K562 (cell line): ENCODE measurements around the gene RHBDF2. TPM values are rescaled to one million over a fixed set of nuclear protein-coding genes. Genes with fewer than 3 reads are reported as not detected.

ENCODE experiments used
- BCOR ChIP-seq: fragments of 450-650 bp; IDR thresholded peaks from 2 replicates; pipeline ENCODE4 v1.6.1; 2016
- CBFA2T2 ChIP-seq: fragments of 450-650 bp; conservative IDR thresholded peaks from 2 replicates; pipeline ENCODE4 v1.6.1; 2017; ENCODE audit warnings: mild to moderate bottlenecking
- DMBX1 ChIP-seq: fragments of 250-450 bp; sonication (Bioruptor Pico); IDR thresholded peaks from 2 replicates; pipeline ENCODE4 v1.8.0; 2022; ENCODE audit warnings: inconsistent platforms, mild to moderate bottlenecking, moderate library complexity, borderline replicate concordance
- MAFK ChIP-seq: IDR thresholded peaks from 2 replicates; pipeline ENCODE4 v1.6.1; 2011; ENCODE audit warnings: low read length, improper control_type of control experiment
- MTA3 ChIP-seq: fragments of 450-650 bp; formaldehyde crosslinking; IDR thresholded peaks from 2 replicates; pipeline ENCODE4 v1.6.1; 2017; ENCODE audit warnings: mild to moderate bottlenecking, borderline replicate concordance
- MYNN ChIP-seq, 2 experiments: sonication (generic); formaldehyde crosslinking in 1 of 2; IDR thresholded peaks; 2 replicates each; pipeline versions ENCODE4 v1.5.0 to v1.6.1; 2016 to 2020; ENCODE audit warnings: antibody characterized with exemption in 1 of 2, missing genetic modification reagents in 1 of 2
- RBFOX2 ChIP-seq: fragments of 200-400 bp; formaldehyde crosslinking; IDR thresholded peaks from 2 replicates; pipeline ENCODE4 v1.6.1; 2017; ENCODE audit warnings: low read depth, mild to moderate bottlenecking, low read length, moderate library complexity
- TAL1 ChIP-seq: fragments of 450-650 bp; IDR thresholded peaks from 2 replicates; pipeline ENCODE4 v1.6.1; 2016; ENCODE audit warnings: mild to moderate bottlenecking
- YY1 ChIP-seq, 3 experiments: IDR thresholded peaks; 2 replicates each; pipeline ENCODE4 v1.6.1; 2011; ENCODE audit warnings: low read length in 2 of 3, mild to moderate bottlenecking in 2 of 3, moderate library complexity in 2 of 3, borderline replicate concordance in 1 of 3, control low read depth in 1 of 3, low read depth in 1 of 3; ENCODE audit not compliant: insufficient read depth in 3 of 3, insufficient replicate concordance in 2 of 3, control insufficient read depth in 1 of 3, insufficient read length in 1 of 3; ENCODE audit errors: extremely low read depth in 1 of 3
- ZNF398 ChIP-seq: fragments of 250-450 bp; sonication (Bioruptor Pico); IDR thresholded peaks from 2 replicates; pipeline ENCODE4 v1.8.0; 2021; ENCODE audit warnings: moderate library complexity, mild to moderate bottlenecking, inconsistent platforms
- ZNF584 ChIP-seq: fragments of 200-800 bp; sonication (Bioruptor generic); IDR thresholded peaks from 2 replicates; pipeline ENCODE4 v1.6.1; 2016; ENCODE audit warnings: low read depth, mild to moderate bottlenecking, missing genetic modification characterization, missing compliant biosample characterization
- ZNF76 ChIP-seq: fragments of 250-450 bp; sonication (Bioruptor Pico); IDR thresholded peaks from 2 replicates; pipeline ENCODE4 v1.4.0; 2020; ENCODE audit warnings: mild to moderate bottlenecking, moderate library complexity, borderline replicate concordance
- polyA plus RNA-seq, 8 experiments: library from polyadenylated mRNA; depleted of rRNA in 4 of 8; stranded (reverse) in 5 of 8; unstranded in 3 of 8; fragments of >200 nt; fragmentation: Nextera tagmentation in 2 of 8; fragmentation: Illumina TruSeq in 1 of 8; extraction: Ambion mirVana in 2 of 8; extraction: Trizol in 1 of 8; gene quantifications; 2 replicates each; pipeline versions ENCODE4 v1.2.1 to v1.2.3, GENCODE V29; 2011 to 2014; ENCODE audit warnings: inconsistent platforms in 1 of 8, missing spikeins in 1 of 8
- total RNA-seq, 7 experiments: library from RNA; depleted of rRNA in 6 of 7; stranded (reverse); fragments of >200 nt in 6 of 7; fragmentation: Illumina TruSeq in 2 of 7; extraction: Trizol in 2 of 7; gene quantifications; 2 replicates each; pipeline versions ENCODE4 v1.2.1 to v1.2.3, GENCODE V29; 2011 to 2021; ENCODE audit warnings: low replicate concordance in 1 of 7
- TF ChIP-seq, protein P1 (sequence below): fragments of 200-600 bp; sonication (generic); IDR thresholded peaks from one replicate; pipeline ENCODE4 v1.6.1; 2012; ENCODE audit warnings: mild to moderate bottlenecking, low read depth, low read length, inconsistent platforms

RHBDF2 gene
- total and polyA plus RNA-seq, 9 of the 15 experiments (the other 6 are each of a cell fraction or from before 2014, with no cell fraction given): 0.04 to 2.8 (median 1.1) TPM

GRCh38 chr17:76440751-76441362, 60.4 kb downstream of the RHBDF2 start (continued):
- TF ChIP-seq, protein P1, sequence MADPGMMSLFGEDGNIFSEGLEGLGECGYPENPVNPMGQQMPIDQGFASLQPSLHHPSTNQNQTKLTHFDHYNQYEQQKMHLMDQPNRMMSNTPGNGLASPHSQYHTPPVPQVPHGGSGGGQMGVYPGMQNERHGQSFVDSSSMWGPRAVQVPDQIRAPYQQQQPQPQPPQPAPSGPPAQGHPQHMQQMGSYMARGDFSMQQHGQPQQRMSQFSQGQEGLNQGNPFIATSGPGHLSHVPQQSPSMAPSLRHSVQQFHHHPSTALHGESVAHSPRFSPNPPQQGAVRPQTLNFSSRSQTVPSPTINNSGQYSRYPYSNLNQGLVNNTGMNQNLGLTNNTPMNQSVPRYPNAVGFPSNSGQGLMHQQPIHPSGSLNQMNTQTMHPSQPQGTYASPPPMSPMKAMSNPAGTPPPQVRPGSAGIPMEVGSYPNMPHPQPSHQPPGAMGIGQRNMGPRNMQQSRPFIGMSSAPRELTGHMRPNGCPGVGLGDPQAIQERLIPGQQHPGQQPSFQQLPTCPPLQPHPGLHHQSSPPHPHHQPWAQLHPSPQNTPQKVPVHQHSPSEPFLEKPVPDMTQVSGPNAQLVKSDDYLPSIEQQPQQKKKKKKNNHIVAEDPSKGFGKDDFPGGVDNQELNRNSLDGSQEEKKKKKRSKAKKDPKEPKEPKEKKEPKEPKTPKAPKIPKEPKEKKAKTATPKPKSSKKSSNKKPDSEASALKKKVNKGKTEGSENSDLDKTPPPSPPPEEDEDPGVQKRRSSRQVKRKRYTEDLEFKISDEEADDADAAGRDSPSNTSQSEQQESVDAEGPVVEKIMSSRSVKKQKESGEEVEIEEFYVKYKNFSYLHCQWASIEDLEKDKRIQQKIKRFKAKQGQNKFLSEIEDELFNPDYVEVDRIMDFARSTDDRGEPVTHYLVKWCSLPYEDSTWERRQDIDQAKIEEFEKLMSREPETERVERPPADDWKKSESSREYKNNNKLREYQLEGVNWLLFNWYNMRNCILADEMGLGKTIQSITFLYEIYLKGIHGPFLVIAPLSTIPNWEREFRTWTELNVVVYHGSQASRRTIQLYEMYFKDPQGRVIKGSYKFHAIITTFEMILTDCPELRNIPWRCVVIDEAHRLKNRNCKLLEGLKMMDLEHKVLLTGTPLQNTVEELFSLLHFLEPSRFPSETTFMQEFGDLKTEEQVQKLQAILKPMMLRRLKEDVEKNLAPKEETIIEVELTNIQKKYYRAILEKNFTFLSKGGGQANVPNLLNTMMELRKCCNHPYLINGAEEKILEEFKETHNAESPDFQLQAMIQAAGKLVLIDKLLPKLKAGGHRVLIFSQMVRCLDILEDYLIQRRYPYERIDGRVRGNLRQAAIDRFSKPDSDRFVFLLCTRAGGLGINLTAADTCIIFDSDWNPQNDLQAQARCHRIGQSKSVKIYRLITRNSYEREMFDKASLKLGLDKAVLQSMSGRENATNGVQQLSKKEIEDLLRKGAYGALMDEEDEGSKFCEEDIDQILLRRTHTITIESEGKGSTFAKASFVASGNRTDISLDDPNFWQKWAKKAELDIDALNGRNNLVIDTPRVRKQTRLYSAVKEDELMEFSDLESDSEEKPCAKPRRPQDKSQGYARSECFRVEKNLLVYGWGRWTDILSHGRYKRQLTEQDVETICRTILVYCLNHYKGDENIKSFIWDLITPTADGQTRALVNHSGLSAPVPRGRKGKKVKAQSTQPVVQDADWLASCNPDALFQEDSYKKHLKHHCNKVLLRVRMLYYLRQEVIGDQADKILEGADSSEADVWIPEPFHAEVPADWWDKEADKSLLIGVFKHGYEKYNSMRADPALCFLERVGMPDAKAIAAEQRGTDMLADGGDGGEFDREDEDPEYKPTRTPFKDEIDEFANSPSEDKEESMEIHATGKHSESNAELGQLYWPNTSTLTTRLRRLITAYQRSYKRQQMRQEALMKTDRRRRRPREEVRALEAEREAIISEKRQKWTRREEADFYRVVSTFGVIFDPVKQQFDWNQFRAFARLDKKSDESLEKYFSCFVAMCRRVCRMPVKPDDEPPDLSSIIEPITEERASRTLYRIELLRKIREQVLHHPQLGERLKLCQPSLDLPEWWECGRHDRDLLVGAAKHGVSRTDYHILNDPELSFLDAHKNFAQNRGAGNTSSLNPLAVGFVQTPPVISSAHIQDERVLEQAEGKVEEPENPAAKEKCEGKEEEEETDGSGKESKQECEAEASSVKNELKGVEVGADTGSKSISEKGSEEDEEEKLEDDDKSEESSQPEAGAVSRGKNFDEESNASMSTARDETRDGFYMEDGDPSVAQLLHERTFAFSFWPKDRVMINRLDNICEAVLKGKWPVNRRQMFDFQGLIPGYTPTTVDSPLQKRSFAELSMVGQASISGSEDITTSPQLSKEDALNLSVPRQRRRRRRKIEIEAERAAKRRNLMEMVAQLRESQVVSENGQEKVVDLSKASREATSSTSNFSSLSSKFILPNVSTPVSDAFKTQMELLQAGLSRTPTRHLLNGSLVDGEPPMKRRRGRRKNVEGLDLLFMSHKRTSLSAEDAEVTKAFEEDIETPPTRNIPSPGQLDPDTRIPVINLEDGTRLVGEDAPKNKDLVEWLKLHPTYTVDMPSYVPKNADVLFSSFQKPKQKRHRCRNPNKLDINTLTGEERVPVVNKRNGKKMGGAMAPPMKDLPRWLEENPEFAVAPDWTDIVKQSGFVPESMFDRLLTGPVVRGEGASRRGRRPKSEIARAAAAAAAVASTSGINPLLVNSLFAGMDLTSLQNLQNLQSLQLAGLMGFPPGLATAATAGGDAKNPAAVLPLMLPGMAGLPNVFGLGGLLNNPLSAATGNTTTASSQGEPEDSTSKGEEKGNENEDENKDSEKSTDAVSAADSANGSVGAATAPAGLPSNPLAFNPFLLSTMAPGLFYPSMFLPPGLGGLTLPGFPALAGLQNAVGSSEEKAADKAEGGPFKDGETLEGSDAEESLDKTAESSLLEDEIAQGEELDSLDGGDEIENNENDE: no peak
- TF ChIP-seq ZNF76 (CRISPR knock-in tag): no peak
- TF ChIP-seq TAL1: peak; percentile 36; the same call in 1 of the 2 replicates
- no peak for TF ChIP-seq ZNF398 (CRISPR knock-in tag)
- no peak for TF ChIP-seq RBFOX2
- no peak for TF ChIP-seq DMBX1
- TF ChIP-seq CBFA2T2: peak; percentile 35; the same call in 1 of the 2 replicates
- TF ChIP-seq ZNF584 (CRISPR knock-in tag): no peak
- TF ChIP-seq BCOR: no peak
- TF ChIP-seq MAFK: peak; percentile 44; the same call in 1 of the 2 replicates
- TF ChIP-seq MYNN (IDR thresholded peaks at IDR 0.05): no peak
- TF ChIP-seq MYNN (CRISPR knock-in tag; IDR thresholded peaks at IDR 0.05): no peak
- TF ChIP-seq YY1 (IDR thresholded peaks at IDR 0.05; ENCODE audit: borderline replicate concordance in 1 of 3, control insufficient read depth in 1 of 3, extremely low read depth in 1 of 3, insufficient read depth in 3 of 3, insufficient read length in 1 of 3, insufficient replicate concordance in 2 of 3, low read depth in 1 of 3, low read length in 2 of 3): peak in 1 of 3 experiments; percentile 17
- peak; percentile 15; the same call in 1 of the 2 replicates for TF ChIP-seq MTA3
